Loucy (cell line): ENCODE results near the gene ZNF32.

Source experiments
- H2AFZ ChIP-seq: fragments of 200-600 bp; sonication (generic); 2 replicates; pipeline ENCODE4 v1.6.0; 2016; ENCODE audit warnings: antibody characterized with exemption, mild to moderate bottlenecking, low read length, moderate library complexity
- H3F3A ChIP-seq: fragments of 200-600 bp; 2 replicates; pipeline ENCODE4 v1.6.0; 2016; ENCODE audit warnings: antibody characterized with exemption, low read depth, mild to moderate bottlenecking
- H3K27me3 ChIP-seq: fragments of 200-600 bp; sonication (generic); 2 replicates; pipeline ENCODE4 v1.6.1; 2014; ENCODE audit warnings: low read length, mild to moderate bottlenecking; ENCODE audit not compliant: insufficient read depth, poor library complexity, severe bottlenecking
- H3K36me3 ChIP-seq: fragments of 200-600 bp; sonication (generic); 2 replicates; pipeline ENCODE4 v1.6.1; 2016; ENCODE audit warnings: low read length; ENCODE audit not compliant: insufficient read depth
- H3K4me1 ChIP-seq: fragments of 200-600 bp; sonication (generic); 2 replicates; pipeline ENCODE4 v1.5.1; 2014; ENCODE audit warnings: low read length, mild to moderate bottlenecking; ENCODE audit not compliant: insufficient read depth, poor library complexity, severe bottlenecking
- H3K4me2 ChIP-seq: fragments of 200-600 bp; sonication (generic); 2 replicates; pipeline ENCODE4 v1.6.0; 2014; ENCODE audit warnings: antibody characterized with exemption, low read length, low read depth, mild to moderate bottlenecking; ENCODE audit not compliant: poor library complexity, severe bottlenecking
- H3K4me3 ChIP-seq: fragments of 200-600 bp; sonication (generic); 2 replicates; pipeline ENCODE4 v1.5.1; 2014; ENCODE audit warnings: low read length, mild to moderate bottlenecking, mixed read lengths; ENCODE audit not compliant: poor library complexity, severe bottlenecking
- H3K79me2 ChIP-seq: fragments of 200-600 bp; sonication (generic); 2 replicates; pipeline ENCODE4 v1.6.1; 2014; ENCODE audit warnings: low read length; ENCODE audit not compliant: insufficient read depth
- H3K9ac ChIP-seq: fragments of 200-600 bp; sonication (generic); 2 replicates; pipeline ENCODE4 v1.6.0; 2014; ENCODE audit warnings: mild to moderate bottlenecking, low read depth, low read length, moderate library complexity; ENCODE audit not compliant: poor library complexity, severe bottlenecking
- H3K9me2 ChIP-seq: fragments of 200-600 bp; sonication (generic); replicated peaks from 2 replicates; pipeline ENCODE4 v1.6.1; 2016; ENCODE audit warnings: low read depth, low read length, mixed read lengths
- H3K9me3 ChIP-seq: fragments of 200-600 bp; sonication (generic); 2 replicates; pipeline ENCODE4 v1.6.1; 2014; ENCODE audit warnings: mild to moderate bottlenecking, antibody characterized with exemption, low read length, low read depth; ENCODE audit not compliant: insufficient read depth
- H4K20me1 ChIP-seq: fragments of 200-600 bp; sonication (generic); 2 replicates; pipeline ENCODE4 v1.6.0; 2014; ENCODE audit warnings: antibody characterized with exemption, low read length, mild to moderate bottlenecking; ENCODE audit not compliant: insufficient read depth, poor library complexity, severe bottlenecking
- EZH2phosphoT487 ChIP-seq: fragments of 200-600 bp; IDR thresholded peaks from 2 replicates; pipeline ENCODE4 v1.6.1; 2018; ENCODE audit warnings: antibody characterized with exemption, mild to moderate bottlenecking, moderate library complexity, borderline replicate concordance
- TF ChIP-seq, protein P1 (sequence below): fragments of 200-600 bp; sonication (generic); conservative IDR thresholded peaks from 2 replicates; pipeline ENCODE4 v1.5.1; 2014; ENCODE audit warnings: mild to moderate bottlenecking, antibody characterized with exemption, low read length

The ZNF32 gene

DNA sequence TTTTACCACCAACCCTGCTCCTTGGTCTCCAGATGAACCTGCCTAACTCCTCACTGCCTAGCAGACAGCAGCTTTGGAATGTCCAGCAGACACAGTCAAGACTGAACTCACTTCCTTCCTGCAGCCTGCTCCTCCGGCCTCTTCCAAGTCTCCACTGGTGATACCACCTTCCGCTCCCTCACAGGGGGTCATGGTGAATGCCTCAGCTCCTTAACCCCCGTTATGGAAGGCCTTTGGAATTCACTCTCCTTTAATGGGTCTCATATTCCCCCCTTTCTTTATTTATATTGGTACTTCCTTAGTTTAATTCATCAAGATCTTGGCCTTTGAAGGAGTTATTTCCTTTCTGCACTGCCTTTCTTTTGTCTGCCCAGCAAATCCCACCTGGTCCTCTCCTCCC lies 44.9 kb upstream of the ZNF32 start:
- peaks cover 30% of the 10 kb centered on the region for H3K4me1 ChIP-seq
- no peak overlapping the region for H3K4me2 ChIP-seq
- no peak for TF ChIP-seq EZH2phosphoT487
- TF ChIP-seq, protein P1, sequence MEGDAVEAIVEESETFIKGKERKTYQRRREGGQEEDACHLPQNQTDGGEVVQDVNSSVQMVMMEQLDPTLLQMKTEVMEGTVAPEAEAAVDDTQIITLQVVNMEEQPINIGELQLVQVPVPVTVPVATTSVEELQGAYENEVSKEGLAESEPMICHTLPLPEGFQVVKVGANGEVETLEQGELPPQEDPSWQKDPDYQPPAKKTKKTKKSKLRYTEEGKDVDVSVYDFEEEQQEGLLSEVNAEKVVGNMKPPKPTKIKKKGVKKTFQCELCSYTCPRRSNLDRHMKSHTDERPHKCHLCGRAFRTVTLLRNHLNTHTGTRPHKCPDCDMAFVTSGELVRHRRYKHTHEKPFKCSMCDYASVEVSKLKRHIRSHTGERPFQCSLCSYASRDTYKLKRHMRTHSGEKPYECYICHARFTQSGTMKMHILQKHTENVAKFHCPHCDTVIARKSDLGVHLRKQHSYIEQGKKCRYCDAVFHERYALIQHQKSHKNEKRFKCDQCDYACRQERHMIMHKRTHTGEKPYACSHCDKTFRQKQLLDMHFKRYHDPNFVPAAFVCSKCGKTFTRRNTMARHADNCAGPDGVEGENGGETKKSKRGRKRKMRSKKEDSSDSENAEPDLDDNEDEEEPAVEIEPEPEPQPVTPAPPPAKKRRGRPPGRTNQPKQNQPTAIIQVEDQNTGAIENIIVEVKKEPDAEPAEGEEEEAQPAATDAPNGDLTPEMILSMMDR = no peak
- H4K20me1 ChIP-seq = no peaks in the 10 kb centered on the region
- no peak overlapping the region for H3K4me3 ChIP-seq
- no peak overlapping the region for H3K9ac ChIP-seq
- H3K9me2 ChIP-seq = no peaks in the 10 kb centered on the region
- H3K79me2 ChIP-seq = no peaks in the 10 kb centered on the region
- 0 out of 2 replicates have a peak overlapping the region, but pooled peaks have one; percentile 20 for H2AFZ ChIP-seq
- H3F3A ChIP-seq = peaks cover 4% of the 10 kb centered on the region; the same call in 1 of the 2 replicates
- H3K36me3 ChIP-seq = no peaks in the 10 kb centered on the region
- H3K27me3 ChIP-seq = no peaks in the 10 kb centered on the region
- no peaks in the 10 kb centered on the region for H3K9me3 ChIP-seq

DNA sequence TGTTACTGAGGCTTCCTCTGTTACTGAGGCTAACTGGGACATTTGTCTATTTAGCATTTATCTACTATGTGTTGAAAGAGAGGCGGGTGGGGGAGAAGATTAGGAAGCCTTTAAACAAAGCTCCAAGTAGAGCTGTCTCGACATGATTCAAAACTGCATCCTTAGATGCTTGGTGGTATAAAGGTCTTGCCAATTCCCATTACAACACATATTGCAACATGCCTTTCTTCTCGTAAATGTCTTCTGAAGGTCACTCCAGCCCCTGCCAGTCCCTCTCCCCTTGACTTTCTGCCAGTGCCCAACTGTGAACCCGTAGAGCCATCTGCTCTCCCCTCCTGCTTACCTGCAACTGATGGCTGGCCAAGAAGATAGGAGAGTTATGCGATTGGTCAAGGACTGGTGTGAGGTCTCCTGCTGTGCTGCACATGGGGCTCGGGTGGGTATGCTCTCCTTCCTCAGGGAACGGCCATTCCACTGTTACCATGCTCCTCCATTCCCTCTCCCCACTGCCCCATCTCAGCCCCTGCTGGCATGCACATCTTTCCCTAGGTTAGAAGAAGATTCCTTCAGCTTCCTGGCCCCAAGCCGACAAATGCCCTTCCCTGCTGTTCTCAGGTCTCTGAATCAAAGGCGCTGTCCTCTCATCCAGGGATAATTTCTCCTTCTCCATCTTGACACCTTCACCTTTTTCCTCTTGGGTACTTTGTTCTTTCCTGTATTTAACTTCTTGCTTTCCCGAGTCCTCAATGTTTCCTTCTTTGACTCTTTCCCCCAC lies 43.6 kb upstream of the ZNF32 start:
- Histone ChIP-seq H3K9ac (no peak overlapping the region), H3K9me2 (no peaks in the 10 kb centered on the region), H3K79me2 (no peaks in the 10 kb centered on the region), H3K4me1 (peaks cover 16% of the 10 kb centered on the region), H3K4me3 (no peak overlapping the region), H3K9me3 (no peaks in the 10 kb centered on the region), H3F3A (no peaks in the 10 kb centered on the region), H3K27me3 (no peaks in the 10 kb centered on the region), H3K36me3 (no peaks in the 10 kb centered on the region), H4K20me1 (no peaks in the 10 kb centered on the region), H2AFZ (no peak overlapping the region), H3K4me2 (no peak overlapping the region)
- TF ChIP-seq EZH2phosphoT487 = no peak
- TF ChIP-seq, protein P1 = no peak

DNA sequence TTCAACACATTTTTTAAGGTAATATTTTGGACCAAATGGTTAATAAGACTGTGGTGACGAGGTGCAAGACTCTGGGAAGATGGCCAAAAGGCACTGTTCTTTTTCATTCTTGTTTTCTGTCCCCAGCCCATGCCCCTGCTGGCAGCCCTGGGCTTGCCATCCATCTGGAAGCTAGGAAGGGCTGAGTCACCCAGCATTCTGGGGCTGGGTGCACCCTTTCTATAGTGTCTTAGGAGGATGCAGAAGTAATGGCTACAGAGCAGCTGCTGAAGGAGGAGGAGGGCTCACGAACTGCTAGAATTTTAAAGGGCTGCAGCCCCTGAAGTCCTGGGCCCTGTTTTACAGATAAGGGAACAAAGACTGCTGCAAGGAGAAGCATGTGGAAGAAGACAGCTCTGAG lies 42.8 kb upstream of the ZNF32 start:
- Histone ChIP-seq H3K4me2 (no peak overlapping the region), H3K9me2 (no peaks in the 10 kb centered on the region), H3F3A (no peaks in the 10 kb centered on the region), H3K36me3 (no peaks in the 10 kb centered on the region), H3K4me1 (peaks cover 11% of the 10 kb centered on the region), H3K27me3 (no peaks in the 10 kb centered on the region), H3K4me3 (no peak overlapping the region), H4K20me1 (no peaks in the 10 kb centered on the region), H3K9me3 (no peaks in the 10 kb centered on the region), H2AFZ (no peak overlapping the region), H3K9ac (no peak overlapping the region), H3K79me2 (no peaks in the 10 kb centered on the region)
- TF ChIP-seq, protein P1 = no peak
- no peak for TF ChIP-seq EZH2phosphoT487
